Measurements from ENCODE around the gene LAIR2.

Gene LAIR2, protein sequence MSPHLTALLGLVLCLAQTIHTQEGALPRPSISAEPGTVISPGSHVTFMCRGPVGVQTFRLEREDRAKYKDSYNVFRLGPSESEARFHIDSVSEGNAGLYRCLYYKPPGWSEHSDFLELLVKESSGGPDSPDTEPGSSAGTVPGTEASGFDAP

DNA sequence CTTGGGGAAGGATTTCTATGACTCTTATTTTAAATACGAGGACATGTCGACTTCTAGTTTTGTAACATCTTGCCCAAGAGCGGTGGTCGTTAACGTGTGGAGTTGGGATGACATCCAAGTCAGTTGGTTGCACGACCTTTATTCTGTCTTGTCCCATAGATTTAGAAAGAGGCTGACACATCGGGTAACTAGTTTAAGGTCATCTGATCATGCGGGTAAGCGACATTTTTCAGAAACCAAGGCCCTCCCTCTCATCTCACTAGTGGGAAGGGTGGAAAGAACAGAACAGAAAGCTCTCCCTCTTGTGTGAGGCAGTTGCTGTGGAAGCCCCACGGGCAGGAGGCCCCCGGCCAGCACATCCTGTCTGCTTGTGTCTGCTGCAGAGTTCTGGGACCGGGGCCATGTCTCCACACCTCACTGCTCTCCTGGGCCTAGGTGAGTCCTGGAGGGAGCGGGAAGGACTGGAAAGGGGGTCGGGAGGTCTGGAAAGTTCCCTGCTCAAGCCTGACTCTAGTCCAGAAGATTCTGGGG is at the start of gene LAIR2:
LAIR2 (plus strand) TSS at position 314 of the 531 bp plus-strand sequence; CDS start at position 402, 88 bp downstream.
- no peak for TF ChIP-seq ZNF274 (IDR thresholded peaks at IDR 0.05; ENCODE audit: low read depth, low read length)
- H3K4me3 ChIP-seq (ENCODE audit: low read length), result no peak within 1 kb of the TSS

DNA sequence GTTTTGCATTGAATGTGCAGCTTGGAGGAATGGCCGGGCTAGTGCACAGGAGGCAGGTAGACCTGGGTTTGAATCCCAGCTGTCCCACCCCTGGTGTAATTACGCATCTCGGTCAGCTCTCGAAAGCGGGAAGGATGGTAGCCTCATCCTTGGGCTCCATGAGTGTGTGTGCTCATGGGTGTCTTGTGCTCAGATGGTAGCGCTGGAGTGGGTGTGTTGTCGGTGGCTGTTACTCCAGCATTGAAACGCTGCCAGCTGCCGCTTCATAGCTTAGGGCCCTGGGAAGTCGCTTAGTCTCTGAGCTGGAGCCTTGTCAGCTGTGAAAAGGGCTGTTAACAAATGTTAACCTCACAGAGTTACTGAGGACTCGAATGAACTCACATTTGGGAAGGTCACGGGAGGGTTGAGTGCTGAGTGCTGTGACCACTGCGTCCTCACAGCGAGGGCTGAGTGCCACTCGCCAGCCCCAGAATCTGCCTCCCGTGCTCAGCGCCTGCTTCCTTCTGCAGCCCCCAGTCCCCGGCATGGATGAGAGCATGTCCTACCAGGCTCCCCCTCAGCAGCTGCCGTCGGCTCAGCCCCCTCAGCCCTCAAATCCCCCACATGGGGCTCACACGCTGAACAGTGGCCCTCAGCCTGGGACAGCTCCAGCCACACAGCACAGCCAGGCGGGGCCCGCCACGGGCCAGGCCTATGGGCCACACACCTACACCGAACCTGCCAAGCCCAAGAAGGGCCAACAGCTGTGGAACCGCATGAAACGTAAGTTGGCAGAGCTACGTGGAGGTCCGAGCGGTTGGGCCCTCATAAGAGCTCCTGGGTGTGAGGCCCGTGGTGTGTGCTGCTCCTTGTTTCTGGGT is 48.5 kb upstream of the LAIR2 start:
- H3K4me3 ChIP-seq (ENCODE audit: low read length), result no peak overlapping the region

DNA sequence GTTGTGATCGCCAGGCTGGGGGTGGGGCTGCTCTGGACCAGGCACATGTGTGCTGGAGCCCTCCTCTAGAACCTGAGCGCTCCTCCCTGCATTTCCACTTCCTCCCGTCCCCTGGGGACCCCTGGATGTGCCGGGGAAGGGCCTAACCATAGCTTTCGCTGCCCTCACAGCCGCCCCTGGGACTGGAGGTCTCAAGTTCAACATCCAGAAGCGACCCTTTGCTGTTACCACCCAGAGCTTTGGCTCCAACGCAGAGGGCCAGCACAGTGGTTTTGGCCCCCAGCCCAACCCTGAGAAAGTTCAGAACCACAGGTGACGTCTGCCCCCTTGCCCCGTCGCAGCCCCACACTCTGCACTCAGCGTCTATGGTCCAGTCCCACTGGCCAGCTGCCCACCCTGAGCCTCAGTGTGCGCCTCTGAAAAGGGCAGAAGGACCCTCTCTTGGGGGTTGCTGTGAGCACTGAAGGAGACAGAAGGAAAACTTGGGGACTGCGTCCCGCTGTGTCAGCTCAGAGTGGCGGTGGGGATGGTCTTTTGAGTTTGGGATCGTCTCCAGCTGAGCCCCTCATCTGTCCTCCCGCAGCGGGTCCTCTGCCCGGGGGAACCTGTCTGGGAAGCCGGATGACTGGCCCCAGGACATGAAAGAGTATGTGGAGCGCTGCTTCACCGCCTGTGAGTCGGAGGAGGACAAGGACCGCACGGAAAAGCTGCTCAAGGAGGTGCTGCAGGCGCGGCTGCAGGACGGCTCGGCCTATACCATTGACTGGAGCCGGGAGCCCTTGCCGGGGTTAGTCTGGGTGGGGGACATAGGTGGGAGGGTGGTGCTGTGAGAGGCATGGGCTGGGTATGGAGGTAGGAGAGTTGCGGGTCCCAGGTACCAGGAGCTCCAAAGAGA is 47.6 kb upstream of the LAIR2 start:
- TF ChIP-seq ZNF274 (IDR thresholded peaks at IDR 0.05; ENCODE audit: low read depth, low read length), result no peak

More for the DNA sequence above, 48.5 kb upstream of the LAIR2 start:
- no peak for TF ChIP-seq ZNF274 (IDR thresholded peaks at IDR 0.05; ENCODE audit: low read depth, low read length)

DNA sequence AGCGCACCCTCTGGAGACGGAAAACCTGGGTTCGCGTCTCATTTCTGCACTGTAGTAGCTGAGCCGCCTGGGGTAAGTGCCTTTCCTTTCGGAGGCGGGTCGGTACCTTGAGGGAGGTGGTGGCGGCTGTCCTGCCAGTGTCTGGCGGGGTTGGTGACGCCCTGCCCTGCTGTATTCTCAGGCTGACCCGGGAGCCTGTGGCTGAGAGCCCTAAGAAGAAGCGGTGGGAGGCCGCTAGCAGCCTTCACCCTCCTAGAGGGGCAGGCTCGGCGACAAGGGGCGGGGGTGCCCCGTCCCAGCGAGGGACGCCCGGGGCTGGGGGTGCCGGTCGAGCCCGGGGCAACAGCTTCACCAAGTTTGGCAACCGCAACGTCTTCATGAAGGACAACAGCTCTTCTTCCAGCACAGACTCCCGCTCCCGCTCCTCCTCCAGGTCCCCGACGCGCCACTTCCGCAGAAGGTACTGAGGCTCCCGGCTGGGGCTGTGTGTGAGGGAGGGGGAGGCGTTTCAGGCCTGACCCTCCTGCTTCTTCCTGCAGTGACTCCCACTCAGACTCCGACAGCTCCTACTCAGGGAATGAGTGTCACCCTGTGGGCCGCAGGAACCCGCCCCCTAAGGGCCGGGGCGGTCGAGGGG is 46.7 kb upstream of the LAIR2 start:
- no peak for TF ChIP-seq ZNF274 (IDR thresholded peaks at IDR 0.05; ENCODE audit: low read depth, low read length)

More for the DNA sequence above, 47.6 kb upstream of the LAIR2 start:
- H3K4me3 ChIP-seq (ENCODE audit: low read length), result no peak overlapping the region

DNA sequence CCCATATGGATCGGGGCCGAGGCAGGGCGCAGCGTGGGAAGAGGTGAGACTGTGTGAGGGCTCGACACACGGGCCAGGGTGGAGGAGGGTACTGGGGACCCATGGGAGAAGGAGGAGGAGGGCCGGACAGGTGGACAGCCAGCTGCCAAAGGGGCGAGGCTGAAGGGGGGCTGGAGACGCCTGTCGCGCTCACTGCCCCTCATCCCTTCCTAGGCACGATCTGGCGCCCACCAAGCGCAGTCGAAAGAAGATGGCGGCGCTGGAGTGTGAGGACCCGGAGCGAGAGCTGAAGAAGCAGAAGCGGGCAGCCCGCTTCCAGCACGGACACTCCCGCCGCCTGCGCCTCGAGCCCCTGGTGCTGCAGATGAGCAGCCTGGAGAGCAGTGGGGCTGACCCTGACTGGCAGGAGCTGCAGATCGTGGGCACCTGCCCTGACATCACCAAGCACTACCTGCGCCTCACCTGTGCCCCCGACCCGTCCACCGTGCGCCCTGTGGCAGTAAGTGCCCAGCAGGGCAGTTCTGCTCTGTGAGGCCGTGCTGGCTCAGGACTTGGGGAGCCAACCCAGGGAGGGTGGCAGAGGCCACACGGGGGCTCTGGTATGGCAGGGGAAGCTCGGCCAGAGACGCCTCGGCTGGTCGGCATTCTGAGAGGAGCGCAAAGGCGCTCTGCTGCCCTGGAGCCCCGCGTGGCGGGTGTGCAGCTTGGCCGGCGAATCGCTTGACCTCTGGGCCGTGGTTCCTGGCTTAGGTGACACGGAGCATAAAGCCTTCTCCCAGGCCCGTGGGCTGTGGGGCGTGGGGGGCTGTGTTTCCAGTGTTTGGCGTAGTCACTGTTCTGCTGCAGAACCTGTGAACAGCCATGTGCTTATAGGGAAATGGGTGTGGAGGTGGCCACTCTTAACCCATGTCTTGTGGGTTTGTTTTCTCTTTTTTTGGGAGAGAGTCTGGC is 45.9 kb upstream of the LAIR2 start:
- no peak for TF ChIP-seq ZNF274 (IDR thresholded peaks at IDR 0.05; ENCODE audit: low read depth, low read length)
- no peak overlapping the region for H3K4me3 ChIP-seq (ENCODE audit: low read length)

More for the DNA sequence above, 46.7 kb upstream of the LAIR2 start:
- H3K4me3 ChIP-seq (ENCODE audit: low read length), result no peak overlapping the region

DNA sequence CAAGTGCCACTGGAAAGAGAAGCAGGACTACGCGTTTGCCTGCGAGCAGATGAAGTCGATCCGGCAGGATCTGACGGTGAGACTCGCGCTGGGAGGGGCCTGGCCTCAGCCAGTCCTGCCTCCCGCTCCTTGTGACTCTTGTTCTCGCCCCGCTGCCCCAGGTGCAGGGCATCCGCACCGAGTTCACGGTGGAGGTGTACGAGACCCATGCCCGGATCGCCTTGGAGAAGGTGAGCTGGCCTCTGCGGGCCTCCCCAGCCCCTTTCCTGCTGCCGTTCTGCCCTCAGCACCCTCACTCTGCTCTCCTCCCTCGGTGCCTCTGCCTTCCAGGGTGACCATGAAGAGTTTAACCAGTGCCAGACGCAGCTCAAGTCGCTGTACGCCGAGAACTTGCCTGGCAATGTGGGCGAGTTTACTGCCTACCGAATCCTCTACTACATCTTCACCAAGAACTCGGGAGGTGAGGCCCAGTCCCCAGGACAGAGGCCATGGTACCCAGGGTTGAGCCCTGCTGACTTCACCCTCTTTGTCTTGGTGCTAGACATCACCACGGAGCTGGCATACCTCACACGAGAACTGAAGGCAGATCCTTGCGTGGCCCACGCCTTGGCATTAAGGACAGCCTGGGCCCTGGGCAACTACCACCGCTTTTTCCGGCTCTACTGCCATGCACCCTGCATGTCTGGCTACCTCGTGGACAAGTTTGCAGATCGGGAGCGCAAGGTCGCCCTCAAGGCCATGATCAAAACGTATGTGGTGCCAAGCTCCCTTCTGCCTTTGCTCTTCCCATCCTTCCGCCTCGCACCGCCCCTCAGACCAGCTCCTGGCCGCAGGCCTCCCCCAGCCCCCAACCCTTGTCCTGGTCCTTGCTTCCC is 44.6 kb upstream of the LAIR2 start:
- H3K4me3 ChIP-seq (ENCODE audit: low read length), result no peak overlapping the region
- TF ChIP-seq ZNF274 (IDR thresholded peaks at IDR 0.05; ENCODE audit: low read depth, low read length), result no peak

DNA sequence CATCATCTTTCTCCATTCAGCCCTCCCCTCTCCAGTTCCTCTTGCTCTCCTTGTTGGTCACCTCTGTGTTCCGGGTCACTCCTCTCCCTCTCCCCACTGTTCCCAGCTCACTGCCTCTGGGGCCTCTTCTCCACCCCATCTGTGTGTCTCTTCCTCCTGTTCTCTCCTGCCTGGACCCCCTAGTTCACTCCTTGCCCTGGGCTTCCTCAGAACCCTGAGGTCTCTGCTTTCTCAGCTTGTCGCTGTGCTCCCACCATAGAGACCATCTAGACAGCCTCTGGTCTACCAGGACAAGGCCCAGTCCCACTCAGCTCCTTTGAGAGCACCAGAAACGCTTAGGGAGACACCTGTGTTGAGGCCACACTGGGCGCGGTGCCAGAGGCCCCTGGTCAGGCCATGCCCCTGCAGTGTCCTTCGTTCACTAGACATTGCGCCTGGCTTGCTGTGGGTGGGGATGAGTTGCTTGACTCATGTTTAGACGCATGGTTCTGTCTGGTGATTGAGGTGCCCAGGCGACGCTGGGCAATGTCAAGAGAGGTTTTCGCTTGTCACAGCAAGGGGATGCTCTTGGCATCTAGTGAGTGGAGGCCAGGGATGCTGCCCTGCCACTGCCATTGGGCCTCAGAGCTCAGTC is 43.9 kb upstream of the LAIR2 start:
- no peak overlapping the region for H3K4me3 ChIP-seq (ENCODE audit: low read length)
- TF ChIP-seq ZNF274 (IDR thresholded peaks at IDR 0.05; ENCODE audit: low read depth, low read length), result no peak

DNA sequence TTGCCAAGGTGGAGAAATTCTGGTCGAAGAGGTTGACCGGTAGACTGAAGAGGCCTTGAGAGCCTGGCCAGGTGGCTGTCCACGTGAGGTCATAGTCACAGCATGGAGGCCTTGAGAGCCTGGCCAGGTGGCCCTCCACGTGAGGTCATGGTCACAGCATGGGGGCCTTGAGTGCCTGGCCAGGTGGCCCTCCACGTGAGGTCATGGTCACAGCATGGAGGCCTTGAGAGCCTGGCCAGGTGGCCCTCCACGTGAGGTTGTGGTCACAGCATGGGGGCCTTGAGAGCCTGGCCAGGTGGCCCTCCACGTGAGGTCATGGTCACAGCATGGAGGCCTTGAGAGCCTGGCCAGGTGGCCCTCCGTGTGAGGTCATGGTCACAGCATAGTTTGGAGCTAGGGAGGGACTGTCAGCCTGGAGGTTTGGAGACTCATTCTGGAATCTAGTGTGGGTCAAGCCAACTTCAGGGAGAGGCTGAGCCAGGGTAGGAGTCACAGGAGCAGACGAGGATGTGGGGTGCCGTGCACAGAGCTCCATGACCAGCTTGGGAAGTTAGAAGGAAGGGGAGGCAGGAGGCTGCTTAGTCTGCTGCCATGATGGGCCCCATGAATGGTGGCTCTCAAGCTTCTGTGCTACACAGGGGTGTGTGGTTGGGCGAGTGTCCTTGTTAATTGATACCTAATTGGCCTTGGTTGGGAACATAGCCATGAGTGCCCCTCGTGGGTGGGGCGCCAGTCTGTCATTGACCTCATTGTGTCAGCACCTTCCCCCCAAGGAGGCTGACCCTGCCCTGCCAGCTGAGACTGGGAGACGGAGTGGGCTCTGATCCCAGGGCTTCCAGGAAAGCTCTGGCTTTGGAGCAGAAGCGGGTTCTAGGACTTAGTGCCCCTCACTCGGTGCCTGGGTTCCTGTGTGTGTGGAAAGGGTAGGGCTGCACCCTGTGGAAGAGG is 43.1 kb upstream of the LAIR2 start:
- no peak for TF ChIP-seq ZNF274 (IDR thresholded peaks at IDR 0.05; ENCODE audit: low read depth, low read length)
- no peak overlapping the region for H3K4me3 ChIP-seq (ENCODE audit: low read length)

DNA sequence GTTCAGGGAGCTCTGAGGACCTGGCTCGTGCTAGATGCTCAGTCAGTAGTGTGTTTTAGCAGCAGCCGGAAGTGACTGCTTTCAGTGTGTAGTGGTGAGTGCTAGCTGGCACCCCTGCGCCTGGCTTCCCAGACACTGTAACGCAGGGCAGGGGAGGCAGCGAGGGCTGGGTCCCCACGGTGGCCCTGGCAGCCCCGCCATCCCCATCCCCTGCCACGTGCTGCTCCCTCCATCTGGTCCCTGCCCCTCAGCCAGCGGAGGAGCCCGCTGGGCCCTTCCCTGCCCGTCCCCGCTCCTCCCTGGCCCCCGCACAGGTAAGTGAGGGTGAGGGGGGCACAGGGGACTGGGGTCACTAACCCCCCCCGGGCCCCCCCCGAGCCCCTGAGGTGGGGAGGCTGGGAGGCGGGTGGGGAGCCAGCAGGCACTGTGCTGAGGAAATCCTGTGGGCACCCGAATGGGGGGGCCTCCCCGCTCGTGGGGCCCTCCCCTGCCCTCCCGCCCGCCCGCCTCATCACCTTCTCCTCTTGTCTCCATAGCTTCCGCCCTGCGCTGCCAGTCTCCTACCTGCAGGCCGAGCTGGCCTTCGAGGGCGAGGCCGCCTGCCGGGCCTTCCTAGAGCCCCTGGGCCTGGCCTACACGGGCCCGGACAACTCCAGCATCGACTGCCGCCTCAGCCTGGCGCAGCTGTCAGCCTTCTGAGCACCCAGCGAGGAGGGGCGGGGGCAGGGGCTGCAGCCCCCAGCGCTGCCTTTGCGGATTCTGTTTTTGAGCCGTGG is 42.2 kb upstream of the LAIR2 start:
- H3K4me3 ChIP-seq (ENCODE audit: low read length), result no peak overlapping the region
- no peak for TF ChIP-seq ZNF274 (IDR thresholded peaks at IDR 0.05; ENCODE audit: low read depth, low read length)

DNA sequence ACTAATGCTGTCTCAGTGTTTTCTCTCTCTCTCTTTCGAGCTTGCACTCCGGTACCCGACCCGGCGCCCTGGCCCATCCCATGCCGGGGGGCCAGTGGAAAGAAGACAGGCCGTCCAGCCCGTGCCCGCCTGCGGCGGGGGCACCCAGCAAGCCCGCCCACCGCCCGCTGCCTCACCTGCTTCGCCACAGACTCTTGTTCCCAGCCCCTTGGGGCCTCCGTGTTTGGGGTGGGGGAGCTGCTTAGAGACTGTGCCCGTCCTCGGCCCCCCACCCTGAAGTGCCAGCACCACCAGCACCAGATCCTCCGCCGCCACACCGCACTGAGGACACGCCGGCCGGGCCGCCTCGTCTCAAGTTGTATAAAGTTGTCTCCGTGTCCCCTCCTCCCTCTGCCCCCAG is 41.4 kb upstream of the LAIR2 start:
- no peak for TF ChIP-seq ZNF274 (IDR thresholded peaks at IDR 0.05; ENCODE audit: low read depth, low read length)
- H3K4me3 ChIP-seq (ENCODE audit: low read length), result no peak overlapping the region
